Right lobe of liver (tissue), 4 donors: ENCODE measurements around the gene NR5A2.

Experiments
- POLR2A ChIP-seq: fragments of 450-650 bp; IDR thresholded peaks from one replicate; pipeline ENCODE4 v1.6.1; 2017; ENCODE audit warnings: antibody characterized with exemption, mild to moderate bottlenecking
- TF ChIP-seq, protein P1 (sequence below), 4 donors: fragments of 200-600 bp in 3 of 4; fragments of 450-650 bp in 1 of 4; IDR thresholded peaks; one replicate each; pipeline versions ENCODE4 v1.5.1 to v1.8.0; 2016 to 2022; ENCODE audit warnings: antibody characterized with exemption in 4 of 4, mild to moderate bottlenecking in 2 of 4
- donor health status: DM: no; HTN: no; CAD: no.
- donor health status: DM: no; HTN: no; CAD: no.
- donor health status: DM: no; HTN: yes; CAD: no.

DNA sequence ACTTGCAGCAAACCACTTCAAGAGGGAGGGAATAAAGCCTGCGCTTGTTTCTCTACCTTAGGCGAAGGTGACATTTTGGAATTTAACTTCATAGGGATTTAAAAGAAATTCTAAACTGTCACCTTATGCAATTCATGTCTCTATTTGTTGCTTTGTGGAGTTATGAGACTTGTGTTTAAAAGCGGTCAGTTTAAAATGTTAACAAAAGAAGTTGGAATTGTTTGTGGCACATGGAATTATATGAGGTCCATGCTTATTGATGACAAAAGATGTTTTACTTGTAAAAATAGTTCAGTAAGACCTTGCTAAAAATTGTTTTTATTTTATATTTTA, 15.8 kb downstream of the NR5A2 start:
- TF ChIP-seq, protein P1, sequence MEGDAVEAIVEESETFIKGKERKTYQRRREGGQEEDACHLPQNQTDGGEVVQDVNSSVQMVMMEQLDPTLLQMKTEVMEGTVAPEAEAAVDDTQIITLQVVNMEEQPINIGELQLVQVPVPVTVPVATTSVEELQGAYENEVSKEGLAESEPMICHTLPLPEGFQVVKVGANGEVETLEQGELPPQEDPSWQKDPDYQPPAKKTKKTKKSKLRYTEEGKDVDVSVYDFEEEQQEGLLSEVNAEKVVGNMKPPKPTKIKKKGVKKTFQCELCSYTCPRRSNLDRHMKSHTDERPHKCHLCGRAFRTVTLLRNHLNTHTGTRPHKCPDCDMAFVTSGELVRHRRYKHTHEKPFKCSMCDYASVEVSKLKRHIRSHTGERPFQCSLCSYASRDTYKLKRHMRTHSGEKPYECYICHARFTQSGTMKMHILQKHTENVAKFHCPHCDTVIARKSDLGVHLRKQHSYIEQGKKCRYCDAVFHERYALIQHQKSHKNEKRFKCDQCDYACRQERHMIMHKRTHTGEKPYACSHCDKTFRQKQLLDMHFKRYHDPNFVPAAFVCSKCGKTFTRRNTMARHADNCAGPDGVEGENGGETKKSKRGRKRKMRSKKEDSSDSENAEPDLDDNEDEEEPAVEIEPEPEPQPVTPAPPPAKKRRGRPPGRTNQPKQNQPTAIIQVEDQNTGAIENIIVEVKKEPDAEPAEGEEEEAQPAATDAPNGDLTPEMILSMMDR (IDR thresholded peaks at IDR 0.05): no peak
- TF ChIP-seq POLR2A: no peak
